Endothelial cell of umbilical vein (primary cell): Measurements from ENCODE around the gene ZNF581. TPM values are rescaled to one million over a fixed set of nuclear protein-coding genes. Genes with fewer than 3 reads are reported as not detected.

Experiments used
- BruUV-seq: library from RNA; stranded (reverse); fragments of 400-500 nt; replicated peaks from 2 replicates; lab custom pipeline; 2021; lab: Mats Ljungman, UMichigan
- CTCF ChIA-PET: fragments of 300-600, 350-600 bp; sonication (Branson Sonifier 250); formaldehyde crosslinking; loops from one replicate; lab custom pipeline; 2021; ENCODE audit warnings: antibody characterized with exemption, inconsistent platforms; lab: Charles Lee
- POLR2A ChIA-PET: fragments of 300-600, 350-600 bp; sonication (Branson Sonifier 250); formaldehyde crosslinking; loops from one replicate; lab custom pipeline; 2021; ENCODE audit warnings: antibody characterized with exemption, inconsistent platforms; lab: Charles Lee
- DNase-seq: peaks from one replicate; pipeline ENCODE4 v3.0.0-alpha.2; 2011; ENCODE audit warnings: low read depth, low spot score
- FAIRE-seq: peaks from 2 replicates; lab custom pipeline; 2011; peaks lifted over from hg19 to GRCh38; lab: Jason Lieb, UNC
- H2AFZ ChIP-seq: 2 replicates; pipeline ENCODE4 v1.6.0; 2012; ENCODE audit warnings: low read depth, low read length, control low read depth, inconsistent platforms
- H3K27ac ChIP-seq: 2 replicates; pipeline ENCODE4 v1.5.1; 2011; ENCODE audit warnings: low read depth, mild to moderate bottlenecking, control low read depth, low read length, moderate library complexity; ENCODE audit not compliant: insufficient read depth
- H3K27me3 ChIP-seq, 2 experiments: 2 replicates each; pipeline versions ENCODE4 v1.6.0 to v1.6.1; 2011; ENCODE audit warnings: low read length in 2 of 2, mixed read lengths in 1 of 2; ENCODE audit not compliant: control insufficient read depth in 2 of 2, insufficient read depth in 2 of 2
- H3K36me3 ChIP-seq, 2 experiments: 2 replicates in 1 of 2; 3 replicates in 1 of 2; pipeline ENCODE4 v1.5.1; 2011; ENCODE audit warnings: low read length in 2 of 2, mild to moderate bottlenecking in 1 of 2, moderate library complexity in 1 of 2; ENCODE audit not compliant: control insufficient read depth in 2 of 2, insufficient read depth in 2 of 2; ENCODE audit errors: extremely low read depth in 1 of 2
- H3K4me1 ChIP-seq: 3 replicates; pipeline ENCODE4 v1.5.1; 2011; ENCODE audit warnings: mild to moderate bottlenecking, low read length; ENCODE audit not compliant: control insufficient read depth, insufficient read depth; ENCODE audit errors: extremely low read depth
- H3K4me2 ChIP-seq: 2 replicates; pipeline ENCODE4 v1.6.1; 2011; ENCODE audit warnings: low read length, control low read depth, mixed read lengths; ENCODE audit not compliant: insufficient read depth
- H3K4me3 ChIP-seq, 3 experiments: fragments of 200-600 bp in 1 of 3; sonication (generic), shearing (Covaris generic) in 1 of 3; replicated peaks in 1 of 3; 2 replicates each; pipeline ENCODE4 v1.5.1; 2011 to 2016; ENCODE audit warnings: control low read depth in 3 of 3, low read length in 3 of 3, mild to moderate bottlenecking in 2 of 3, inconsistent platforms in 1 of 3, low read depth in 1 of 3, moderate library complexity in 1 of 3; ENCODE audit not compliant: insufficient read depth in 1 of 3
- H3K79me2 ChIP-seq: 2 replicates; pipeline ENCODE4 v1.6.0; 2012; ENCODE audit warnings: low read length, inconsistent platforms; ENCODE audit not compliant: control insufficient read depth, insufficient read depth
- H3K9ac ChIP-seq: replicated peaks from 2 replicates; pipeline ENCODE3; 2011; ENCODE audit warnings: low read length, control low read depth; ENCODE audit not compliant: insufficient read depth; ENCODE audit errors: extremely low read depth
- H3K9me1 ChIP-seq: replicated peaks from 3 replicates; pipeline ENCODE4 v1.6.0; 2011; ENCODE audit warnings: mild to moderate bottlenecking, low read length; ENCODE audit not compliant: control insufficient read depth, insufficient read depth; ENCODE audit errors: extremely low read depth
- H3K9me3 ChIP-seq: replicated peaks from 2 replicates; pipeline ENCODE4 v1.5.1; 2012; ENCODE audit warnings: low read length, inconsistent platforms; ENCODE audit not compliant: control insufficient read depth, insufficient read depth
- H4K20me1 ChIP-seq: replicated peaks from 2 replicates; pipeline ENCODE3; 2011; ENCODE audit warnings: mild to moderate bottlenecking, low read length; ENCODE audit not compliant: control insufficient read depth, insufficient read depth; ENCODE audit errors: extremely low read depth
- EZH2 ChIP-seq: IDR thresholded peaks from 2 replicates; pipeline ENCODE4 v1.6.1; 2012; ENCODE audit warnings: borderline replicate concordance, low read depth, mild to moderate bottlenecking, moderate library complexity, low read length, inconsistent platforms; ENCODE audit not compliant: severe bottlenecking
- FOS ChIP-seq: IDR thresholded peaks from 2 replicates; pipeline ENCODE4 v1.6.1; 2011; ENCODE audit warnings: mild to moderate bottlenecking, low read length, moderate library complexity, borderline replicate concordance; ENCODE audit not compliant: insufficient read depth
- GATA2 ChIP-seq: IDR thresholded peaks from 2 replicates; pipeline ENCODE4 v1.7.0; 2011; ENCODE audit warnings: low read depth, mild to moderate bottlenecking, moderate library complexity, mixed read lengths, low read length; ENCODE audit not compliant: insufficient read length, insufficient read depth
- JUN ChIP-seq: IDR thresholded peaks from 2 replicates; pipeline ENCODE4 v1.6.1; 2011; ENCODE audit warnings: borderline replicate concordance, low read depth; ENCODE audit not compliant: insufficient read length, insufficient read depth
- MYC ChIP-seq: IDR thresholded peaks from one replicate; pipeline ENCODE4 v1.6.1; 2011; ENCODE audit warnings: mild to moderate bottlenecking, low read depth, low read length
- POLR2A ChIP-seq: IDR thresholded peaks from 2 replicates; pipeline ENCODE4 v1.6.1; 2012; ENCODE audit warnings: low read depth, mild to moderate bottlenecking, control low read depth, low read length
- POLR2AphosphoS5 ChIP-seq: IDR thresholded peaks from 2 replicates; pipeline ENCODE4 v1.6.1; 2012; ENCODE audit warnings: low read depth, mild to moderate bottlenecking, control low read depth, low read length, moderate library complexity; ENCODE audit not compliant: insufficient read depth
- dilution Hi-C: fragments of 300-500 bp; cut with MboI; formaldehyde crosslinking; loops from one replicate; pipeline ENCODE4 v1.15.0; 2019; ENCODE audit warnings: low sequenced_read_pairs; ENCODE audit not compliant: extremely low pct_ligation_motif_present
- intact Hi-C: fragments of 100-400 bp; cut with micrococcal nuclease; formaldehyde crosslinking; loops from one replicate; pipeline ENCODE4 v1.10.0; 2022
- polyA plus RNA-seq, 4 experiments: library from polyadenylated mRNA; depleted of rRNA in 3 of 4; stranded (reverse) in 3 of 4; unstranded in 1 of 4; fragments of >200 nt; gene quantifications; 2 replicates each; pipeline versions ENCODE4 v1.2.1 to v1.2.3, GENCODE V29; 2011 to 2012; ENCODE audit warnings: missing spikeins in 1 of 4
- total RNA-seq: library from RNA; stranded (reverse); gene quantifications from 2 replicates; pipeline ENCODE4 v1.2.3, GENCODE V29; 2021
- TF ChIP-seq, protein P1 (sequence below), 2 donors: IDR thresholded peaks; 1 replicate in 1 of 2; 2 replicates in 1 of 2; pipeline ENCODE4 v1.5.1; 2011; ENCODE audit warnings: low read length in 2 of 2, mild to moderate bottlenecking in 2 of 2, moderate library complexity in 2 of 2, control low read depth in 1 of 2, inconsistent platforms in 1 of 2, low read depth in 1 of 2; ENCODE audit not compliant: insufficient read depth in 1 of 2; ENCODE audit errors: extremely low read depth in 1 of 2
- TF ChIP-seq, protein P2 (sequence below): IDR thresholded peaks from 2 replicates; pipeline ENCODE4 v1.6.1; 2011; ENCODE audit not compliant: insufficient read depth, insufficient read length

Gene ZNF581
- total and polyA plus RNA-seq, 2 donors (not counting 3 experiments of a cell fraction or from before 2014, with no cell fraction given), result 31.4 to 32.3 TPM

- Histone ChIP-seq H3K27me3 (no peaks in the 10 kb centered on the region), H3K36me3 (peaks cover 0 to 15% of the 10 kb centered on the region in 2 experiments), H3K4me3 (peak overlapping the region; percentile 78 to 98 (median 94)), H3K79me2 (peaks cover 56% of the 10 kb centered on the region), H2AFZ (no peak overlapping the region), H3K4me1 (peaks cover 25% of the 10 kb centered on the region), H3K9me3 (no peaks in the 10 kb centered on the region), H4K20me1 (peaks cover 12% of the 10 kb centered on the region), H3K4me2 (peak overlapping the region; percentile 96), H3K9me1 (no peaks in the 10 kb centered on the region), H3K27ac (peak overlapping the region; percentile 90), H3K9ac (peak overlapping the region; percentile 97)
- no peak for DNase-seq
- BruUV-seq, result TSS peak; percentile 41
- TF ChIP-seq POLR2AphosphoS5 (no peak), MYC (no peak), JUN (no peak), POLR2A (no peak), FOS (no peak), GATA2 (no peak), EZH2 (no peak)
- TF ChIP-seq, protein P1, sequence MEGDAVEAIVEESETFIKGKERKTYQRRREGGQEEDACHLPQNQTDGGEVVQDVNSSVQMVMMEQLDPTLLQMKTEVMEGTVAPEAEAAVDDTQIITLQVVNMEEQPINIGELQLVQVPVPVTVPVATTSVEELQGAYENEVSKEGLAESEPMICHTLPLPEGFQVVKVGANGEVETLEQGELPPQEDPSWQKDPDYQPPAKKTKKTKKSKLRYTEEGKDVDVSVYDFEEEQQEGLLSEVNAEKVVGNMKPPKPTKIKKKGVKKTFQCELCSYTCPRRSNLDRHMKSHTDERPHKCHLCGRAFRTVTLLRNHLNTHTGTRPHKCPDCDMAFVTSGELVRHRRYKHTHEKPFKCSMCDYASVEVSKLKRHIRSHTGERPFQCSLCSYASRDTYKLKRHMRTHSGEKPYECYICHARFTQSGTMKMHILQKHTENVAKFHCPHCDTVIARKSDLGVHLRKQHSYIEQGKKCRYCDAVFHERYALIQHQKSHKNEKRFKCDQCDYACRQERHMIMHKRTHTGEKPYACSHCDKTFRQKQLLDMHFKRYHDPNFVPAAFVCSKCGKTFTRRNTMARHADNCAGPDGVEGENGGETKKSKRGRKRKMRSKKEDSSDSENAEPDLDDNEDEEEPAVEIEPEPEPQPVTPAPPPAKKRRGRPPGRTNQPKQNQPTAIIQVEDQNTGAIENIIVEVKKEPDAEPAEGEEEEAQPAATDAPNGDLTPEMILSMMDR (IDR thresholded peaks at IDR 0.05; ENCODE audit: extremely low read depth in 1 of 2, insufficient read depth in 1 of 2, low read depth in 1 of 2, low read length in 2 of 2), result no peak
- TF ChIP-seq, protein P2, sequence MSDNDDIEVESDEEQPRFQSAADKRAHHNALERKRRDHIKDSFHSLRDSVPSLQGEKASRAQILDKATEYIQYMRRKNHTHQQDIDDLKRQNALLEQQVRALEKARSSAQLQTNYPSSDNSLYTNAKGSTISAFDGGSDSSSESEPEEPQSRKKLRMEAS, result no peak
- intact Hi-C loops, result loop anchor here (10.0 kb wide), 3 partner anchors 321 to 1191 kb away; partner anchors contain the start of genes KMT5C, LENG9 and ZNF787
- ChIA-PET CTCF (interaction anchor here (1.0 kb wide), 1 partner anchor 16 kb away, joined by 8 read pairs; no protein-coding TSS in a partner anchor), POLR2A (no interaction called here)
- dilution Hi-C loops, result no loop called here
- FAIRE-seq, result peak; percentile 33
These were observed 12.2 kb downstream of the ZNF581 start for GRCh38 chr19:55655648-55656040.
